ENCODE results near the gene NDUFV2. TPM values are rescaled to one million over a fixed set of nuclear protein-coding genes. Genes with fewer than 3 reads are reported as not detected.

The NDUFV2 gene
- total RNA-seq, result 100 to 1,000 TPM; 362 to 529 (median 480) TPM
- polyA plus RNA-seq, result 1,000 to 10,000 TPM in 1 of 2 donors, 100 to 1,000 TPM in 1; 486 to 1,061 TPM
- long read RNA-seq, donor 1, transcript NDUFV2-201 (8 exons, 930 nt), result major isoform, 320 of 333 reads
- long read RNA-seq, donor 1, partial matches to known transcripts, result 0 of 333 reads
- long read RNA-seq, donor 1, other reads (novel, unspliced or antisense), result 13 of 333 reads
- long read RNA-seq, donor 2, transcript NDUFV2-205 (3 exons, 264 nt), result minor isoform, 8 of 444 reads
- long read RNA-seq, donor 2, transcript NDUFV2-201 (8 exons, 930 nt), result major isoform, 426 of 444 reads
- long read RNA-seq, donor 2, partial matches to known transcripts, result 3 of 444 reads
- long read RNA-seq, donor 2, other reads (novel, unspliced or antisense), result 7 of 444 reads
- long read RNA-seq, donor 3, transcript NDUFV2-201 (8 exons, 930 nt), result major isoform, 259 of 272 reads
- long read RNA-seq, donor 3, partial matches to known transcripts, result 5 of 272 reads
- long read RNA-seq, donor 3, other reads (novel, unspliced or antisense), result 8 of 272 reads

DNA sequence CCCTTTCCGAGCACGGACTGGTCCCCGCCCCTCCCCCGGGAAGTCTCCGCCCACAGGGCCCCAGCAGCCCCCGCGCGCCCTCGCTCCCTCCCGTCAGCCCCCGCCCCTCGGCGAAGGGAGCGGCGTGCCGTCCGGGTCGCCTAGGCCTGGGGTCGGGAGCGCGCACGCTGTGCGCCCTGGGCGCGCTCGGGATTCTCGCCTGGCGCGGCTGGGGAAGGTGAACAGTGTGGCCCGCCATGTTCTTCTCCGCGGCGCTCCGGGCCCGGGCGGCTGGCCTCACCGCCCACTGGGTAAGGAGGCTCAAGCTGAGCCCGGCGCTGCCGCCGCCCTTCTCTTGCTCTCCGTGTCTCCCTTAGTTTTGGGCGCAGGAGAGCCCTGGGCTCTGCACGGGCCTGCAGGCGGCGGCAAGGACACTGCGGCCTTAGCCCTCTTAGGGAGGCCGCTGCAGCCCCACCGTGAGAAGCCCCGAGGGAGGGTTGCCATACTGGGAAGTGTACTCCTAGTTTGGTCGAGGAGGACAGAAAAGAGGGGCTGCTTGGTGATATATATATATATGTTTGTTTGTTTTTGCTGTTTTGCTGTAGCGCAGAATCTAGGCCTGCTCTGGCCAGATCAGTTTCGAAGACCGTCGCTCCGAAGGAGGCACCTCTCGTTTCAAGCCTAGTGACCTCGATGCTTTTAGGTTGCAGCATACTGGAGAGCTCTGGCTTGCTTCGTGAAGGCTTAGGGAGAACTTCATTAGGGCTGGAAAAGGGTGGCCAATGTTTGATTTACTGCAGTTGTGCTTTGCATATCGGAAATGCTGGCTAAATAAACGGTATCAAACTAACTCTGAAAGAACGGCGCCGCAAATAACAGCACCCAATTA, at the start of gene NDUFV2:
NDUFV2 (plus strand) TSS at position 192 of the 868 bp plus-strand sequence; CDS start at position 237, 45 bp downstream.
- peak within 1 kb of the TSS; percentile 55 to 85 (median 74) for H3K4me3 ChIP-seq
- no peaks in the 10 kb centered on the region for H3K36me3 ChIP-seq
- WGBS, 2 donors, result 4 to 5% methylated on average over 62 to 64 of the region's 64 CpGs
- DNase-seq (peak; percentile 98 to 99), ATAC-seq (peak; percentile 98 to 100 (median 99))
- H3K27me3 ChIP-seq, result no peaks in the 10 kb centered on the region
- TF ChIP-seq, protein P1, sequence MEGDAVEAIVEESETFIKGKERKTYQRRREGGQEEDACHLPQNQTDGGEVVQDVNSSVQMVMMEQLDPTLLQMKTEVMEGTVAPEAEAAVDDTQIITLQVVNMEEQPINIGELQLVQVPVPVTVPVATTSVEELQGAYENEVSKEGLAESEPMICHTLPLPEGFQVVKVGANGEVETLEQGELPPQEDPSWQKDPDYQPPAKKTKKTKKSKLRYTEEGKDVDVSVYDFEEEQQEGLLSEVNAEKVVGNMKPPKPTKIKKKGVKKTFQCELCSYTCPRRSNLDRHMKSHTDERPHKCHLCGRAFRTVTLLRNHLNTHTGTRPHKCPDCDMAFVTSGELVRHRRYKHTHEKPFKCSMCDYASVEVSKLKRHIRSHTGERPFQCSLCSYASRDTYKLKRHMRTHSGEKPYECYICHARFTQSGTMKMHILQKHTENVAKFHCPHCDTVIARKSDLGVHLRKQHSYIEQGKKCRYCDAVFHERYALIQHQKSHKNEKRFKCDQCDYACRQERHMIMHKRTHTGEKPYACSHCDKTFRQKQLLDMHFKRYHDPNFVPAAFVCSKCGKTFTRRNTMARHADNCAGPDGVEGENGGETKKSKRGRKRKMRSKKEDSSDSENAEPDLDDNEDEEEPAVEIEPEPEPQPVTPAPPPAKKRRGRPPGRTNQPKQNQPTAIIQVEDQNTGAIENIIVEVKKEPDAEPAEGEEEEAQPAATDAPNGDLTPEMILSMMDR (IDR thresholded peaks at IDR 0.05), result peak in 1 of 9 donors; percentile 11
- H3K9me3 ChIP-seq, result no peaks in the 10 kb centered on the region
- H3K27ac ChIP-seq, result peak within 1 kb of the TSS; percentile 86 to 98 (median 94)
- peaks cover 9 to 52% (median 51%) of the 10 kb centered on the region in 9 donors for H3K4me1 ChIP-seq
- intact Hi-C loops (cut with DNase I), result loop anchor here in 8 of 10 donors (1.0 to 5.0 kb wide), 6 partner anchors 14 to 375 kb away; partner anchors contain the start of genes ANKRD12 (in 7 of the 8) and RALBP1 (in 1 of the 8)

DNA sequence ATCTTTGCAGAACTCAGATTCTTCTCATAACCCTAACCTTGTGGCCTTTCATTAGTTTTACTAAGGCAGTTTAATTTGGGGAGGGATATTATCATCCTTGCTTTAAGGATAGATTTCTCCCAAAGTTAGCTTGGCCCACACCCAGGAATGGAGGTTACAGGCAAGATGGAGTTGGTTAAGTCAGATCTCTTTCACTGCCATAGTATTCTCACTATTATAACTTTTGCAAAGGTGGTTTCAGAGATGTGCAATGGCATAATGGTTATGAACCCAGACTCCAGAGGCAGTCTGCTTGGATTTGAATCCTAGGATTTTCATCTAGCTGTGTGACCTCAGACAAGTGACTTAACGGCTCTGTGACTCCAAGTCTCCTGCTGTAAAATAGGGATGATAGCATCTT, 48.7 kb upstream of the NDUFV2 start:
- 94 to 97% methylated on average over 1 of the region's 1 CpG for WGBS, 2 donors
- Histone ChIP-seq H3K4me3 (no peak overlapping the region), H3K27ac (no peak overlapping the region), H3K4me1 (peaks cover 0 to 11% (median 0%) of the 10 kb centered on the region in 9 donors), H3K36me3 (no peaks in the 10 kb centered on the region), H3K27me3 (no peaks in the 10 kb centered on the region), H3K9me3 (peaks cover 0 to 33% (median 0%) of the 10 kb centered on the region in 11 donors)
- no peak for DNase-seq
- intact Hi-C loops (cut with DNase I), result loop anchor here in 6 of 10 donors (10.0 kb wide), 3 partner anchors 59 to 399 kb away; no protein-coding TSS in a partner anchor
- TF ChIP-seq, protein P1 (IDR thresholded peaks at IDR 0.05), result no peak
- no peak for ATAC-seq

DNA sequence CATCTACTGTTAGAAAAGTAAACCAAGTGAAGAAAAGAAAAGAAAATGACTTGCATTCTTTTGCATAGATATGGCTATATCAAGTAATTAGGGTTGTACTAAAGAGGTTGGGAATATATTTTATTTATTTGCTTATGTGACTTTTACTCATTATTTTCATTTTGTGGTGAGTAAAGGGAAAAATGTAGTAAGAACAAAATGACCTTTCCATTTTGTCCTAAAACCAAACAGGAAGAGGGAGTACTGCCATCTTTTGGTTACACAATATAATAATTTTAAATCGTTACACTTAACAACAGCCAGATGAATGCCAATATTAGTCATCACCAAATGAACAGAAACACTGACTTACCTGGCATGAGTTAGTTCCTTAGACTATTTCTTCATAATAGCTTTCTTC, 47.3 kb upstream of the NDUFV2 start:
- Histone ChIP-seq H3K36me3 (no peaks in the 10 kb centered on the region), H3K9me3 (peaks cover 0 to 26% (median 0%) of the 10 kb centered on the region in 11 donors), H3K4me3 (no peak overlapping the region), H3K4me1 (peaks cover 0 to 11% (median 0%) of the 10 kb centered on the region in 9 donors), H3K27me3 (no peaks in the 10 kb centered on the region), H3K27ac (no peak overlapping the region)
- intact Hi-C loops (cut with DNase I), result loop anchor here in 7 of 10 donors (5.0 to 10.0 kb wide), 5 partner anchors 60 to 403 kb away; no protein-coding TSS in a partner anchor
- DNase-seq (no peak), ATAC-seq (peak in 4 of 8 donors; percentile 23 to 66 (median 48))
- TF ChIP-seq, protein P1 (IDR thresholded peaks at IDR 0.05), result peak in 6 of 9 donors; percentile 18 to 56 (median 44)
- 4 to 16% methylated on average over 1 of the region's 1 CpG for WGBS, 2 donors
